ENCODE measurements around the gene ITPR3.

ITPR3 gene

GRCh38 chr6:33723371-33724085, 102.4 kb downstream of the ITPR3 start:
- DNase-seq = no peak

DNA sequence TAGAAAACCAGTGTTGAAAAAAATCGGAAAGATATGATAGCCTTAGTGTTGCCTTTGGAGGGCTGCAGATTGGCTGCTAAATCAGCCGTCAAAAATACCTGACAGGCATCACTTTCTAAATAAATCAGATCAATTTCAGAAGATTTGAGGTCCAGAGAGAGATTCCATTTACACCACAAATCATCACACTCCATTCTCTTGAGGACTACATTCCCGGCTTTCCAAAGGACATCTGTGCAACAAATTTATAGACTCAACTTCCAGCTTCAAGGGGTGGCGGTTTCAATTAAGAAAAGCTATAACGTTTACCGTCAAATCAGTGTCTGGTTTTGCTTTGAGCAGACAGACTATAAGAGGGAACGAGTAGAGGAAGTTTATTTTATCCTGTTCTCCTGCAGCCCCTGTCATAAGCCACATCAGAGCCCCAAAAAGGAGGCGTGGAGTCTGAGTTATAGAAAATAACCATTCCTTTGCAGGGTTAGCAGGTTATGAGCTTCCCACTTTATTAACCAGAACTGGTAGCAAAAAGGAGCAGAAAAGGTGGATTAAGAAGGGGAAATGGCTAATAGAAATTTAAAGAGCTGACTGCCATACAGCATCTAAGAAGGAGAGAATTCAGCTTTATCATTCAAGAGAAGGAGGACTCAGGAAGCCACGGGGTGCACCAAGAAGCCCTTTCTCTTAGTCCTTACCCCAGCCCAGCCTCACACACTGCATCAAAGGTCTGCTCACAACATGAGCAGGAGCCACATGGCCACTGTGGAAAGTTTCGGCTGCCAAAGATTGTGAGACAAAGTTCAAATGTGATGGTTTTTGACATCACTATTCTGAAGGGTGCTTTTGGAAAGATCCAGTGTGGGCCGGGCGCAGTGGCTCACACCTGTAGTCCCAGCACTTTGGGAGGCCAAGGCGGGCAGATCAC, 103.2 kb downstream of the ITPR3 start:
- no peak for DNase-seq

DNA sequence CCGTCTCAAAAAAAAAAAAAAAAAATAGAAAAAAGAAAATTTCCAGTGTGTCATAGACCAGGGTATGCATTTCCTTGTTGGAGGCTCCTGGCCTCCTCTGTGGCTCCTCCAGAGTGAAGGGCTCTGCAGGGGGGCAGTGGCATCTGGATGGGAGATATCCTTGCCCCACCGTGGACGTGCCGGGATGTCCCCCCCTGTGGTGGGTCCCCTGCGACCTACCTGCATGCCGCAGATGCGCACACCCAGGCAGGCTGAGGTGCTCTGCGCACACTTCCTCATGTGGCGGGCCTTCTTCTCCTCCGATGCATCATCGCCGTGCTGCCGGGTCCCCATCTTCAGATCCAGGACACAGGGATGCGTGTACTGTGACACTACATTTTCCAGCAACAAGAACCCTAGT, 104.1 kb downstream of the ITPR3 start:
- DNase-seq = no peak

GRCh38 chr6:33725891-33726673, 105.0 kb downstream of the ITPR3 start:
- DNase-seq = no peak

GRCh38 chr6:33726696-33727095, 105.6 kb downstream of the ITPR3 start:
- DNase-seq = no peak

DNA sequence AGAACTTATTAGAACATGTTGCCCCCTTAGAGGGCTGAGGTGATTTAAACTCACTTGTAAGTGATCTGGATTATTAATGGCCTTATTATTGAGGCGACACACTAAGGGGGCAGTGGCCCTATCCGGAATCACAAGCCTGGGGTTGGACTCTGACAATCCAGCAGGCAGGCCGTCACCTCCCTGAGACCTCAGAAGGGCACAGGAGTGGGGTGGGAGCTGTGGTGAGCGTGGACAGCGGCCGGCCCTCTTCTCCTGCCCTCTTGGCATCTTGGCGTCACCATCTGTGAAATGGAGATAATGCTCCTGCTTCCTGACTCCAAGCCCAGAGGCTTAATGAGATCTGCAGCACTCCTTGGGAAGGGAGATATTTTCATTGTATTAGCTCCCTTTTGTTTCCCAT, 106.0 kb downstream of the ITPR3 start:
- DNase-seq = no peak

GRCh38 chr6:33727932-33728331, 106.8 kb downstream of the ITPR3 start:
- DNase-seq = no peak

DNA sequence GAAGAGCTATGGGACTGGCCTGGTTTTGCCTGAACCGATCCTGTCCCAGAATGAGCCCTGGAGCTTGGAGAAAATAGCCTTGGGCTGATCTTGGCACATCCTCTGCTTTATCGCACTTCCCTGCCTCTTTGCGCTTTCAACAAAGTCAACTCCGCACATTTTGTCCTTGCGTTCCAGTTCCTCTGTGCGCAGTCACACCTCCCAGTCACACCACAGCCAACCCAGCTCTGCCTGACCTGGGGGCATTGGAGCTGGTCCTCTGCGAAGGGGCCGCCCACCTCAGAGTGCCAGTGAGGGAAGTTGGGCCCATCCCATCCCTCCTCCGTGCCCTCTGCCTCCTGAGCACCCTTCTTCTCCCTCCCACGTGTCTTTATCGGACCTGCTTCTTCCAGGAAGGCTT, 107.3 kb downstream of the ITPR3 start:
- no peak for DNase-seq

DNA sequence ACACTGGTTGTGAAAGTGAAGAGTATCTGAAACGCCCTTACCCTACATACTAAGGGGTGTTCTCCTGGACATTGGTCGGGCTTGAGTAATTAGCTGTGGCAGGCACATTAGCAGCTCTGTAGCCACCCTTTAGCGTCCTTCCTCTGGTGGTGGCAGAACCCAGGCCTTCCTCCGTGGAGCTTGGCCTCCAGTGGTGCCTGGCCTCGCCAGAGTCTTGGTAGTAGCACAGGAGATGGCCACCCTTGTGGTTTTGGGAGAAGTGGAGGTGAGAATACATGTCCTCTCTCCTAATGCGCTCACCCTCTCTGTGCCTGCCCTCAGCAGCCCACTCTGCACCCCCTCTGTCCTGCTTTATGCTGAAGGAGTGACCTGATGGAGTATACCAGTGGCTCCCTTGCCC, 107.9 kb downstream of the ITPR3 start:
- DNase-seq = no peak

DNA sequence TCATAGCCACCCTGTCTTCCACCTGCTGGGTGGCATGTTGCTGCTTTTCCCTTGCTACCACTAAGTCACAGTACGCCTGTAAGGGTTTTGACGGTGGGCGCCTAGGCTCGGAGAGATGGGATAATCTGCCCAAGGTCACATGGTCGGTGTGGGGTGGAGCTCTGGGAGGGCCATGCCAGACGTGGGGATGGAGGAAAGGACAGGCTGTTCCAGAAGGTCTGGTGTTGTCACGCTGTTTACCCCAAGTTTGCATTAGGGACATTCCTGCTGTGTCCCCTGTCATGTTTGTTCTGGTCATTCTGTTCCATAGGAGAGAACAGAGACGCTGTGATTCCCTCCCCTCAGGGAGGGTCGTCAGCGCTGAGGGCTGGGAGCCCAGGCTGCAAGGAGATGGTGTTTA, 109.5 kb downstream of the ITPR3 start:
- no peak for DNase-seq

DNA sequence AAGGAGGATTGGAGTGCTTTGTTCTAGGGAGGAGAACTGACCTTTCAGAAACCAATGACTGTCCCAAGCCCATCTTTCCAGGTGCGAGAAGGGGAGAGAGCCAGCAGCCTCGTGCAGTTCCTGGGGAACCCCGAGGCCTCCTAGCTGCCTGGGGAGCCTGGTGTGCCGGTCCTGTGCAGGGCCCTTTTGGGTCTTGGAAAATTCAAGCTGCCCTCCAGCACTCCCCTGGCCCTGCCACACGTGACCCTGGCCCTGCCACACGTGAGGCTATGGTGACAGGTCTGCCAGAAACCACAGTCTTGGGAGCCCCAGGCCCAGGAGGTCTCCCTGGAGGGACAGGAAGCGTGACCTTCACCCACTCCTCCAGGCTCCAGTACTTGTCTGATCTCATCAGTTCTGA, 109.9 kb downstream of the ITPR3 start:
- no peak for DNase-seq

DNA sequence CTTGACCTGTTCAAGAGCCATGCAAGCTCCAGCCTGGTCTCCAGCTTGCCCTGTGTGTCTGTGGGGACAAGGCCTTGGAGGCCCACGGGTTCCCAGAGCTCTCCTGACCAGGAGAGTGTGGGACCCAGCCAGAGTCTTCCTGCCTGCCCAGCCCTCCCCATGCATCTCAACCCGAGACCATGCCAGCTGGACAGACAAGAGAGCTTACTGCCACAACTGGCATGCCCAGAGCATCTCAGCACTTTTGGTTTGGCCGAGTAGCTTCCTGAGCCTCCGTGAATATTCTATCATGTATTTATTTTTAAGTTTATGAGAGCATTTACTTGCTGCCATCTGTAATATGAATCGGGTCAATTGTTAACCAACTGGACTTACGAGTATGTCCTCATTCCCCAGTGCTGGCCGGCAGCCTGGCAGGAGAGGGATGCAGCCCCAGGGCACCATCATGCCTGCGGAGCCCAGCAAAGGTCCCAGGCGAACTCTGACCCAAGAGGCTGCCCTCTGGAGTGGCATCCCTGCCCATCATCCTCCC, 110.7 kb downstream of the ITPR3 start:
- no peak for DNase-seq

- DNase-seq = no peak
Measured at GRCh38 chr6:33732385-33732784, 111.3 kb downstream of the ITPR3 start.

DNA sequence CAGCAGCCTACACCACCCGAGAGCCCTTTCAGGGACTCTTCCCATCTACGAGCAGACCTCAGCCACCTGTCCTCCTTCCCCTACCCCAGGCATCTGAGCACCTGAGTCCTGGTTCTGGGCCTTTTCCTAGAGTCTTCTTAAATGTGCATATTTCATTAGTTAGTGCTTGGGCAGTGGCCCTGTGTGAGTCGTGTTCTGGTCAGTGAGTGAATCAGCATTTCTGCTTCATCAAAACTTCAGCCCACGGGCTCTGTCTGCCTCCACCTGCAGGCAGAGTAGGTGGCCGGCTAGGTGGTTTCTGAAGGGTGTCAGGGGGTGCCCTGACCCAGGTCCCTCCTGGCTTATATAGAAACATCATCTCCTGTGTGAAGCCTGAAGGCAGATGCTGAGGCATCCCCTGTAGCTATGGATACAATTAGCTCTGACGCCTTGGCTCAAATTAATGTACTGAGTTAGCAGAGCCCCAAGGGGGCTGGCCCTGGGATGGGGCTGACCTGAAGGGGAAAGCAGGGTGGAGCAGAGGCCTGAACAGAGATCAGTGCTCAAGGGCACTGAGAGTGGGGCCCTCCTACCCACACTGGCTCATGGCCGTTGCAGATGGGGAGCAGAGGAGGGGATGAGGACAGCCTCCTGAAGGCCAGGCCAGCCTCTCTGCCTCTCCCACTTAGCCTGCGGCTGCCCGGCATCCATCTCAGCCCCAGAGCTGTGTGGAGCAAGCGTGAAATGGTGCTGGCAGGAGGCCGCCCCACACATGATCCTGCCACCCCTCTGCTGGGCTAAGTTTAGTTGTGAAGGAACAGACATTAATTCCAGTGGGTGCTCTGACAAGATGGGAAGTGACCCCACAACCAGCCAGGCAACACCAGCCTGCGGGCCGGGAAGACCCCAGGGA, 111.9 kb downstream of the ITPR3 start:
- DNase-seq = no peak

DNA sequence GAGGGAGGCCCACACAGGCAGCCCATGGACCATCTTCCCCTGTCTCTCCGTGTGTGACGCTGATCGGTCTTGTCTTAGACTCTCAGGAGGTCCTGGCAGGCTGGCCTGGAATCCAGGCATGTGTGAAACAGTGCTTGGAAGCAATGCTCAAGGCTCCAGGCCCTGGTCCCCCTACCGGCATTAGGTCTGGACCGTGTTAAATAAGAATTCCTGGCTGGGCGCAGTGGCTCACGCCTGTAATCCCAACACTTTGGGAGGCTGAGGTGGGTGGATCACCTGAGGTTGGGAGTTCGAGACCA, 112.5 kb downstream of the ITPR3 start:
- DNase-seq = no peak

DNA sequence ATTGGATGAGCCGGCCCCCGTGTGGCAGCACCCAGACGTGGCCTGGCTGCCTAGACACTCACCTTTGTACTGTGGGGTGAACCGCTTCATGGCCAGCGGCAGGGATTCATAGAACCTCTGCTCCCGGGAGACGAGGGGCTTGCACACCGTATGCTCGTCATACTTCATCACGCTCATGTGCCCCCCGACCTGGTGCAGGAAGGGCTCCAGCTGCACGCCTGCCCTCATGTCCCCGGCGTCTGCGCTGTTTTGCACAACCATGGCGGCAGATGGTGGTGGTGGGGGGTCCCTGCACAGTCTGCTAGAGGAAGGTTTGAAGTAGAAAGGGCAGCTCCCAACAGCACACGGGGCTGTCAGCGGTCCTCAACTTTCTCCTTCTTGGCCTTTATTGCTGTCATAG, 114.1 kb downstream of the ITPR3 start:
- no peak for DNase-seq

DNA sequence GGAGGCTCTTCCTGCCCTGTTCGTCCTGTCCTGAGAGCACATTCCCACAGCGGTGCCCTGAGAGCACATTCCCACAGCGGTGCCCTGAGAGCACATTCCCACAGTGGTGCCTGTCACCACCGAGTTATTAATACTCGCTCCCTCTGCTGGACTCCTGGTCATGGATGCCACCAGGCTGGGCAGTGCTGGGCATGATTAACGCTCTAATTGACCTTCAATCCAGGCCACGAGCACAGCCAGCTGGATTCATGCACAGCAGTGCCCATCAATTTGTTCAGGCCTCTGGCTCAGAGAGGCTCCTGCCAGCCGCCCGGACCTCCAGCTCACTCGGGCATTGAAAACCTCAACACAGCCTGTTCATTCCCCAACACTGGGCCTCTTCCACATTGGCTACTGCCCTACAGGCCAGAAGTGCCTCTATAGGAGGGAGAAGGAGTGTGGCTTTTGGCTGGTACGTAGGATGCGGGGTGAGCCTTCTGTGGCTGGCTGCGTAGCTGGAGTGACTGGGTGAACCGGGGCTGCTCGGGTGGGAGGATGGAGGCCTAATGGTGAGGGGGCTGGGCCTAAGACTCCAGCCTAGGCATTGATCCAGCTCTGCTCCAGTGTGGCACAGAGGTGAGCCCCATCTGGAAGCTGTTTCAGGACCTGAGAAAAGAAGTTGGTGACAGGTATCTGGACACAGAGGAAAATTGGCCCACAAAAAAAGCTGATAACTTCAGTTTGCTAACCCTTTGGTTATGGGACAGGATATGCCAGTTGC, 116.3 kb downstream of the ITPR3 start:
- DNase-seq = no peak

DNA sequence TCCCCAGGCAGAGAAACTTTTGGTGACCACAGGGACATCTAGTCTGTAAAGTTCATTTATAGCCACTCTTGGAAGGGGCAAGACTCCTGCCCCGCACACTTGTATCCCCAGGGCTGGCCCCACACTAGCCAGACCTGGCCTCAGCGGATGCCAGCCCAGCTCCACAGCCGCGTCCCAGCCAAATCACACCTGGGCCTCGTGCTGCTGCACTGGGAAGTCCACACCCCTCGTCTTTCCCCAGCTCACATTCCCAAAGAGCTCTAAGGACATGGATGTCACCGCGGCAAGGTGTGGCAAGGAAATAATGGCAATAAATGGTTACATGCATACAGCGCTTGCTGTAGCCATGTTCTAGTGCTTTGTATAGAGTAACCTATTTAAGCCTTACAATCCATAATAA, 117.0 kb downstream of the ITPR3 start:
- no peak for DNase-seq

DNA sequence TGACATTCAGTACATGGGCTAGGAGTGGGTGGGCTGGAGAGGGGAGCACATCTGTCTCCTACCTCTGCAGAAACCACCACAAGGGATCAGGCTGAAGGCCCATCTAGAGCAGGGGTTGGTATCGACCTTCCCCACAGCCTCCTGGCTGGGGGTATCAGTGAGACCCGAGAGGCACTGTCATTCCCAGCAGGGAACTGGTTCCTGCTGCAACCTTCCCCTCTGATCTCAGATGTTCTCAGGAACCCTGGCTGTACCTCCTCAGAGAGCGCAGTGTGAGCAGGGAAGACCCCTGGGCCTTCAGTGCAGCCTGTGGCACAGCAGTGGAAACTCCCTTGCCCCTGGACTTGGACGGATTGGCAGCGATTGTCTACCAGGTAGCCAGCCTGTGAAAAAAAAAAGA, 117.8 kb downstream of the ITPR3 start:
- DNase-seq = no peak

GRCh38 chr6:33739571-33739970, 118.4 kb downstream of the ITPR3 start:
- DNase-seq = no peak

GRCh38 chr6:33740204-33740608, 119.1 kb downstream of the ITPR3 start:
- no peak for DNase-seq

- DNase-seq = no peak
Measured at GRCh38 chr6:33740794-33741193, 119.7 kb downstream of the ITPR3 start.
